Adrenal gland (tissue), 12 donors: Measurements from ENCODE around the gene MPV17L. TPM values are rescaled to one million over a fixed set of nuclear protein-coding genes. Genes with fewer than 3 reads are reported as not detected.
"Not testable (repeated sequence)": the region's sequence is repeated elsewhere in the genome, so short reads cannot be mapped to it uniquely, and the experiment has no call there.

ENCODE experiments used
- DNase-seq, 7 donors: peaks; one replicate each; pipeline ENCODE4 v3.0.0-alpha.2; 2019 to 2020
- H3K27ac ChIP-seq, 5 donors: fragments of 200-600 bp; sonication (generic) in 4 of 5; 1 replicate in 3 of 5; 2 replicates in 2 of 5; pipeline versions ENCODE4 v1.5.1 to v1.8.0; 2016 to 2020; ENCODE audit warnings: mild to moderate bottlenecking in 1 of 5
- H3K27me3 ChIP-seq: fragments of 200-600 bp; 2 replicates; pipeline ENCODE4 v1.8.0; 2021
- H3K36me3 ChIP-seq, 2 donors: fragments of 200-600 bp; replicated peaks in 1 of 2; 1 replicate in 1 of 2; 2 replicates in 1 of 2; pipeline versions ENCODE4 v1.5.1 to v1.8.0; 2018 to 2022
- H3K4me1 ChIP-seq, 2 donors: fragments of 200-600 bp; replicated peaks in 1 of 2; 1 replicate in 1 of 2; 2 replicates in 1 of 2; pipeline versions ENCODE4 v1.5.1 to v1.8.0; 2018 to 2021
- H3K4me3 ChIP-seq, 4 donors: fragments of 200-600 bp; sonication (generic) in 3 of 4; one replicate each; pipeline ENCODE4 v1.5.1; 2016 to 2018
- H3K9me3 ChIP-seq, 3 donors: fragments of 200-600 bp; sonication (generic) in 1 of 3; replicated peaks in 1 of 3; 1 replicate in 2 of 3; 2 replicates in 1 of 3; pipeline versions ENCODE4 v1.5.1 to v1.8.0; 2016 to 2021
- CTCF ChIP-seq, 6 experiments: fragments of 450-650 bp in 4 of 6; fragments of 200-600 bp in 2 of 6; sonication (generic) in 1 of 6; IDR thresholded peaks; 1 replicate in 5 of 6; 2 replicates in 1 of 6; pipeline versions ENCODE4 v1.5.1 to v1.8.0; 2016 to 2021; ENCODE audit warnings: antibody characterized with exemption in 6 of 6, mild to moderate bottlenecking in 2 of 6, moderate library complexity in 1 of 6
- POLR2A ChIP-seq, 2 donors: fragments of 450-650 bp; IDR thresholded peaks; one replicate each; pipeline ENCODE4 v1.6.1; 2017; ENCODE audit warnings: antibody characterized with exemption in 2 of 2, mild to moderate bottlenecking in 2 of 2, moderate library complexity in 1 of 2
- WGBS, 4 donors: extraction: QIAGEN DNeasy Blood & Tissue Kit in 2 of 4; methylation state at CpG; one replicate each; pipeline versions ENCODE4 v1.1.5 to v1.1.7; 2013 to 2017; 5-methylcytosine and 5-hydroxymethylcytosine counted together
- intact Hi-C, 2 donors: fragments of 100-400 bp; cut with DNase I; formaldehyde crosslinking; loops; one replicate each; pipeline versions ENCODE4 v1.14.1 to v1.15.0; 2022 to 2023
- polyA plus RNA-seq, 3 donors: library from polyadenylated mRNA; stranded (reverse); fragments of 200-250 nt in 2 of 3; fragments of 350-450 nt in 1 of 3; fragmentation: Illumina TruSeq in 1 of 3; extraction: RNeasy Lipid Tissue Mini Kit (QIAGEN cat#74804) in 1 of 3; gene quantifications; one replicate each; pipeline ENCODE4 v1.2.3, GENCODE V29; 2013 to 2014
- total RNA-seq, 9 donors: library from RNA; depleted of rRNA in 4 of 9; stranded (reverse); fragments of >200 nt in 4 of 9; fragments of 120-200 nt in 1 of 9; fragmentation: NEBNext Ultra II Directional in 1 of 9; extraction: Animal tissue kit (Norgen Biotek cat#: 25700) in 1 of 9; gene quantifications; one replicate each; pipeline versions ENCODE4 v1.1.0 to v1.2.4, GENCODE V29; 2013 to 2023
- donor health status: healthy with polysubstance abuse.
- donor health status: Bipolar disorder and iron deficiency.
- donor health status: DM: yes; HTN: yes; CAD: no.
- donor health status: DM: no; HTN: no; CAD: no.
- donor health status: DM: no; HTN: no; CAD: no.
- donor health status: DM: yes; HTN: yes; CAD: no.

MPV17L gene
- total and polyA plus RNA-seq, 12 donors: 2.6 to 19.7 (median 8.3) TPM

GRCh38 chr16:15425861-15426260 is 30.3 kb downstream of the MPV17L start:
- Histone ChIP-seq H3K27me3 (no peaks in the 10 kb centered on the region), H3K36me3 (no peaks in the 10 kb centered on the region), H3K4me3 (no peak overlapping the region), H3K27ac (no peak overlapping the region), H3K4me1 (peaks cover 0 to 7% of the 10 kb centered on the region in 2 donors), H3K9me3 (no peaks in the 10 kb centered on the region)
- intact Hi-C loops: loop anchor here in 1 of 2 donors (10.0 kb wide), 1 partner anchor 279 kb away; no protein-coding TSS in a partner anchor
- TF ChIP-seq CTCF (IDR thresholded peaks at IDR 0.05): no peak
- TF ChIP-seq POLR2A (IDR thresholded peaks at IDR 0.05): no peak
- WGBS, 4 donors: 70 to 82% (median 77%) methylated on average over 6 of the region's 6 CpGs
- DNase-seq: no peak

GRCh38 chr16:15426796-15427195 is 31.2 kb downstream of the MPV17L start:
- no peak for TF ChIP-seq CTCF (IDR thresholded peaks at IDR 0.05)
- no peaks in the 10 kb centered on the region for H3K36me3 ChIP-seq
- H3K27me3 ChIP-seq: no peaks in the 10 kb centered on the region
- intact Hi-C loops: loop anchor here in 1 of 2 donors (10.0 kb wide), 1 partner anchor 278 kb away; no protein-coding TSS in a partner anchor
- H3K27ac ChIP-seq: no peak overlapping the region
- no peaks in the 10 kb centered on the region for H3K9me3 ChIP-seq
- no peak overlapping the region for H3K4me3 ChIP-seq
- H3K4me1 ChIP-seq: peaks cover 0 to 7% of the 10 kb centered on the region in 2 donors
- no peak for DNase-seq
- 75 to 87% (median 80%) methylated on average over 6 of the region's 6 CpGs for WGBS, 4 donors

GRCh38 chr16:15427648-15428239 is 32.2 kb downstream of the MPV17L start:
- peak; percentile 57 to 85 (median 75) for DNase-seq
- Histone ChIP-seq H3K27me3 (no peaks in the 10 kb centered on the region), H3K27ac (peak overlapping the region in 2 of 5 donors; percentile 13 to 50), H3K4me3 (no peak overlapping the region), H3K9me3 (no peaks in the 10 kb centered on the region), H3K36me3 (no peaks in the 10 kb centered on the region), H3K4me1 (peaks cover 0 to 7% of the 10 kb centered on the region in 2 donors)
- intact Hi-C loops: loop anchor here in 1 of 2 donors (10.0 kb wide), 1 partner anchor 277 kb away; no protein-coding TSS in a partner anchor
- 0 to 13% (median 6%) methylated on average over 5 to 8 of the region's 8 CpGs for WGBS, 4 donors
- TF ChIP-seq POLR2A (IDR thresholded peaks at IDR 0.05) (no peak), CTCF (IDR thresholded peaks at IDR 0.05) (peak; percentile 42 to 82 (median 70))

- H3K4me1 ChIP-seq: peaks cover 0 to 17% of the 10 kb centered on the region in 2 donors
- not testable (repeated sequence) for H3K4me3 ChIP-seq, H3K9me3 ChIP-seq, H3K27me3 ChIP-seq, H3K27ac ChIP-seq, DNase-seq, H3K36me3 ChIP-seq
- intact Hi-C loops: loop anchor here in 1 of 2 donors (10.0 kb wide), 1 partner anchor 124 kb away; no protein-coding TSS in a partner anchor
- 83 to 87% (median 84%) methylated on average over 11 of the region's 11 CpGs for WGBS, 4 donors
Measured at GRCh38 chr16:15430884-15431283, 35.3 kb downstream of the MPV17L start.

- H3K4me3 ChIP-seq: peak overlapping the region in 1 of 4 donors; percentile 66
- no peaks in the 10 kb centered on the region for H3K27me3 ChIP-seq
- WGBS, 4 donors: 28 to 47% (median 34%) methylated on average over 12 of the region's 12 CpGs
- intact Hi-C loops: loop anchor here in 1 of 2 donors (10.0 kb wide), 1 partner anchor 121 kb away; no protein-coding TSS in a partner anchor
- no peak overlapping the region for H3K27ac ChIP-seq
- H3K9me3 ChIP-seq: no peaks in the 10 kb centered on the region
- H3K36me3 ChIP-seq: no peaks in the 10 kb centered on the region
- peaks cover 0 to 10% of the 10 kb centered on the region in 2 donors for H3K4me1 ChIP-seq
- DNase-seq: no peak
- TF ChIP-seq CTCF (IDR thresholded peaks at IDR 0.05) (no peak), POLR2A (IDR thresholded peaks at IDR 0.05) (no peak)
Measured at GRCh38 chr16:15434079-15434424, 38.5 kb downstream of the MPV17L start.
